ENCODE data around the gene DAB1.

DAB1 gene

DNA sequence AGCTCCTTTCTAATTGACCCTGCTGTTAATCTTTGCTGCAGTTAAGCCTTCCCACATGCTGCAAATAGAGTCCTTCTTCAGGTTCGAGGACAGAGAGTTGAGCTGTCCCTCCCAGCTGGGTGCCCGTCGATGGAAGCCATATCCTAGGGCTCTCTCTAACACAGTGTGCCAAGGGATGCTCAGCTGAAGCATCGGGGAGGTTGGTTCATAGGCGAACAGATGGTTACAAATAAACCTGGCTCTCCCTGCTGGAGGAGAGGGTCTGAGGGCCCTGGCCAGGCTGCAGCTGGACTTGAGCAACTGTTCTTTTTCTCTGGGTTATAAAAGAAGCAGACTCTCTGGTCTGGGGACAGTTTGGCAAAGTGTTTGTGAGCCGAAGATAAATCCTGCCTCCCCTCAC lies 337.7 kb downstream of the DAB1 start:
- DNase-seq (ENCODE audit: low read depth) = no peak
- H3K4me3 ChIP-seq (ENCODE audit: low read depth, low read length) = no peak overlapping the region
- TF ChIP-seq, protein P1, sequence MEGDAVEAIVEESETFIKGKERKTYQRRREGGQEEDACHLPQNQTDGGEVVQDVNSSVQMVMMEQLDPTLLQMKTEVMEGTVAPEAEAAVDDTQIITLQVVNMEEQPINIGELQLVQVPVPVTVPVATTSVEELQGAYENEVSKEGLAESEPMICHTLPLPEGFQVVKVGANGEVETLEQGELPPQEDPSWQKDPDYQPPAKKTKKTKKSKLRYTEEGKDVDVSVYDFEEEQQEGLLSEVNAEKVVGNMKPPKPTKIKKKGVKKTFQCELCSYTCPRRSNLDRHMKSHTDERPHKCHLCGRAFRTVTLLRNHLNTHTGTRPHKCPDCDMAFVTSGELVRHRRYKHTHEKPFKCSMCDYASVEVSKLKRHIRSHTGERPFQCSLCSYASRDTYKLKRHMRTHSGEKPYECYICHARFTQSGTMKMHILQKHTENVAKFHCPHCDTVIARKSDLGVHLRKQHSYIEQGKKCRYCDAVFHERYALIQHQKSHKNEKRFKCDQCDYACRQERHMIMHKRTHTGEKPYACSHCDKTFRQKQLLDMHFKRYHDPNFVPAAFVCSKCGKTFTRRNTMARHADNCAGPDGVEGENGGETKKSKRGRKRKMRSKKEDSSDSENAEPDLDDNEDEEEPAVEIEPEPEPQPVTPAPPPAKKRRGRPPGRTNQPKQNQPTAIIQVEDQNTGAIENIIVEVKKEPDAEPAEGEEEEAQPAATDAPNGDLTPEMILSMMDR (IDR thresholded peaks at IDR 0.05; ENCODE audit: low read depth, low read length, missing control alignments) = no peak
- in situ Hi-C loops (cut with HindIII; ENCODE audit: low sequenced_read_pairs) = no loop called here

DNA sequence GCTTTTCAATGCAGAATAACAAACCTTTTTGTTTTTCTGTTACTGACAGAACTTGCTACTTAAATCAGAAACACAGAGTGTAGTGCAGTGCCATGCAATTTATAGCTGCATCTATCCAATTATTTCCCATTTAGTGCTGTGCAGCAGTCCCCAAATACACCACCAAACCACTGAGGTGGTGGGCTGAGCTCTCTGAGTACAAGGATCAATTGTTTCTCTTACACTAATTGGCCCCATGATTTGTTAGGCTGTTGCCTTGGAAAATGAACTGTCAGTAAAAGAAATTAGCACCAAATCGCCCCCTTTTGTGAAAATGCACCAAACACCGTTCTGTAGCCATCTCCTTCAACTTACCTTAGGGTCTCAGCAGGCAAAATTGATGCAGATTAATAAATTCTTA lies 339.2 kb downstream of the DAB1 start:
- H3K4me3 ChIP-seq (ENCODE audit: low read depth, low read length) = no peak overlapping the region
- in situ Hi-C loops (cut with HindIII; ENCODE audit: low sequenced_read_pairs) = no loop called here
- TF ChIP-seq, protein P1 (IDR thresholded peaks at IDR 0.05; ENCODE audit: low read depth, low read length, missing control alignments) = no peak
- DNase-seq (ENCODE audit: low read depth) = no peak

DNA sequence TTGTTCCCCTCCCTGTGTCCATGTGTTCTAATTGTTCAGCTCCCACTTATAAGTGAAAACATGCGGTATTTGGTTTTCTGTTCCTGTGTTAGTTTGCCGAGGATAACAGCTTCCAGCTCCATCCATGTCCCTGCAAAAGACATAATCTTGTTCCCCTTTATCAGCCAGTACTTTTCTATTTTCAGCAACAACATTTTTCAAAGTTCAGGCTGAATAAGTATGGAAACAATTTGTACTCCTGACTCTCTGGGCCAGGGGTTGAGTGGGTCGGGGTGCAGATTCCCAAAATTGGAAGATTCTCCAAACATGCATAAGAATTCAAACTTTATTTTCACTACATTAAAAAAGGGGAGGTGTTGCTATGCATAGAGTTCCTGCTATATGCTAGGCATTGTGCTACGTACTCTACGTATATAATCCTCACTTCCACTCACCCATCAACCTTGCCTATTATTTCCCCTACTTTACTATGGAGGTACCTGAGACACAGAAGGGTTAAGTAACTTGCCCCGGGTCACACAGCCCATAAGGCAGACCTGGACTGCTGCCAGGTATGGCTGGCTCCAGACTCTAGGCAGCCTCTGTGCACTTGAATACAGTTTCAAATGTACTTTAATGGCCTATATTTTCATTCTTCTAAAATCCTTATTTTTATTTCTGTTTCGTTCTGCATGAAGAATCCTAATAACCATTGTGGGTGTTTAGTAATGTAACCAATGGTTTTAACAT lies 341.0 kb downstream of the DAB1 start:
- H3K4me3 ChIP-seq (ENCODE audit: low read depth, low read length) = no peak overlapping the region
- in situ Hi-C loops (cut with HindIII; ENCODE audit: low sequenced_read_pairs) = no loop called here
- no peak for DNase-seq (ENCODE audit: low read depth)
- TF ChIP-seq, protein P1 (IDR thresholded peaks at IDR 0.05; ENCODE audit: low read depth, low read length, missing control alignments) = no peak

DNA sequence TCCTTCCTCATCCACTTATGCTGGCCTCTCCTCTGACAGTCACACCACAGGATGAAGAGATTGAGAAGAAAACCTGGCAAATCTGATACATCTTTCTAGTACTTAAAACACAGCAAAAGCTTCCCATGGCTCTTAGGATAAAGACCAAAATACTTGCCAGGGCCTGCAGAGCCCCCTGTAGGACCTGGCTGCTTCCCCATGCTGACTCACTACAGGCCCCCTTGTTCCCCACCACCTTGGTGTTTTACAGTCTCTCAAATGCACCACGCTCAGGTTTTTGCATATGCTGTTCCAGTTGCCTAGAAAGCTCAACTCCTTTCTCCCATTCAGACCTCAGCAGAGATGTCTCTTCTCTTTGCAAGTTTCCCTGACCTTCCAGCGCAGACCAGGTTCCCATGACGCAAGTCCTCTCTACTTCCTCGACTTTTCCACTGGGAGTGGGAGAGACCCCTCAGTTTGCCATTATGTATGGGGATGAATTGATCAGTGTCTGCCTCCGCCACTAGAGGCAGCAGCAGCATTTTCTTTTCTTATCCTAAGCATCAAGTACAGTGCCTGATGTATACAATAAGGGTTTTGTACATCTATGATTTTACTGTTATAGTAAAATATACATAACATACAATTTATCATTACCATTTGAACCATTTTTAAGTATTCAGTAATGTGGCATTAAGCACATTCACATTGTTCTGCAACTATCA lies 344.3 kb downstream of the DAB1 start:
- TF ChIP-seq, protein P1 (IDR thresholded peaks at IDR 0.05; ENCODE audit: low read depth, low read length, missing control alignments) = no peak
- H3K4me3 ChIP-seq (ENCODE audit: low read depth, low read length) = no peak overlapping the region
- no peak for DNase-seq (ENCODE audit: low read depth)
- in situ Hi-C loops (cut with HindIII; ENCODE audit: low sequenced_read_pairs) = no loop called here

DNA sequence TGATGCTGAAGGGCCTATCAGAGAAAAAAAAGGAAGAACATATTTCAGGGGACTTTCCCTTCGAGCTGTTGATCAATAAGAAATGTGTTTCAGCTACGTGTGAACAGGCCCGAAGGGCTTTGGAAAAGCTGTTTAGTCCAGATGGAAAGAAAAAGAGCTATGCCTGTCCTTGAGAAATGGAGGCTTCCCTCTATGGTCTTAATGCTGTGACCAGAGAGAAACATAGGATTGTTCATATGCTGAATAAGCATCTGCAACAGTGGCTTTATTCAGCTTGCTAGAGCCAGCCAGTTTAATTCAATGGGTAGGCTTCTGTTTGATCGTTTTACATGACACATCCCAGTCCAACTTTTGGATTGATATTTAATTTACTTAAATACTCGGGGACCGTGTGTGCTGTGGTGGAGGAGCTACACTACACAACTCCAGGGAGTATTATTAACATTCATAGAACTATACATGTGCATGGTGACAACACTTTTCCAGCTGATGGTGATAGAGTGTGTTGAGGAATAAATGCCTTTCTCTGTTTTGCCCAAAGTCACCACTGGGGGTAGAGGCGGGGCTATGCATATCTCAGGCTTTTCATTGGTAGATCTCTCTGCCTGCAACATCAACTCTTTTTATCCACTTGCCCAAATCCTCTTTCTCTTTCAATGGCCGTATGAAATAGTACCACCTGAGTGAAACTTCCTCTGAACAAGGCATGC lies 351.3 kb downstream of the DAB1 start:
- in situ Hi-C loops (cut with HindIII; ENCODE audit: low sequenced_read_pairs) = no loop called here
- no peak for DNase-seq (ENCODE audit: low read depth)
- no peak overlapping the region for H3K4me3 ChIP-seq (ENCODE audit: low read depth, low read length)
- TF ChIP-seq, protein P1 (IDR thresholded peaks at IDR 0.05; ENCODE audit: low read depth, low read length, missing control alignments) = no peak

DNA sequence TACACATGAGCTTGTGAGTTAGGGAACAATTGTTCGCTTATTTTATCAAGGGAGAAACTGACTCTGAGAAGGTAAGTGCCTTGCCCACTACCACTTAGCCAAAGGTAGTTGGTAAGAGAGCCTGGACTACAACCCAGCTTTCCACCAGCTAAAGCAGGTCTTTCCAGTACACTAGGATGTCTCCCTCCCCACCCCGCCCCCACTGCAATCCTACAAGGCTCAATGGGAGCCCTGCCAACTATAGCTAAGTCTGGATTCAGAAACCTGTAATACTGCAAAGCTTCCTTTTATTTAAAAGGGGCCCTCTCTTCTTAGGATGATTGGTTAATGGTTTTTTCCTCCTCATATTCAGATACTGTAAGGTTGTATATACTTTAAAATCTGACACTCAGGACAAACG lies 356.0 kb downstream of the DAB1 start:
- in situ Hi-C loops (cut with HindIII; ENCODE audit: low sequenced_read_pairs) = no loop called here
- TF ChIP-seq, protein P1 (IDR thresholded peaks at IDR 0.05; ENCODE audit: low read depth, low read length, missing control alignments) = no peak
- DNase-seq (ENCODE audit: low read depth) = no peak
- no peak overlapping the region for H3K4me3 ChIP-seq (ENCODE audit: low read depth, low read length)
